ENCODE results near the gene PPP4R3A.

Gene PPP4R3A

GRCh38 chr14:91458612-91459011 lies 51.5 kb downstream of the PPP4R3A start:
- TF ChIP-seq, protein P1, sequence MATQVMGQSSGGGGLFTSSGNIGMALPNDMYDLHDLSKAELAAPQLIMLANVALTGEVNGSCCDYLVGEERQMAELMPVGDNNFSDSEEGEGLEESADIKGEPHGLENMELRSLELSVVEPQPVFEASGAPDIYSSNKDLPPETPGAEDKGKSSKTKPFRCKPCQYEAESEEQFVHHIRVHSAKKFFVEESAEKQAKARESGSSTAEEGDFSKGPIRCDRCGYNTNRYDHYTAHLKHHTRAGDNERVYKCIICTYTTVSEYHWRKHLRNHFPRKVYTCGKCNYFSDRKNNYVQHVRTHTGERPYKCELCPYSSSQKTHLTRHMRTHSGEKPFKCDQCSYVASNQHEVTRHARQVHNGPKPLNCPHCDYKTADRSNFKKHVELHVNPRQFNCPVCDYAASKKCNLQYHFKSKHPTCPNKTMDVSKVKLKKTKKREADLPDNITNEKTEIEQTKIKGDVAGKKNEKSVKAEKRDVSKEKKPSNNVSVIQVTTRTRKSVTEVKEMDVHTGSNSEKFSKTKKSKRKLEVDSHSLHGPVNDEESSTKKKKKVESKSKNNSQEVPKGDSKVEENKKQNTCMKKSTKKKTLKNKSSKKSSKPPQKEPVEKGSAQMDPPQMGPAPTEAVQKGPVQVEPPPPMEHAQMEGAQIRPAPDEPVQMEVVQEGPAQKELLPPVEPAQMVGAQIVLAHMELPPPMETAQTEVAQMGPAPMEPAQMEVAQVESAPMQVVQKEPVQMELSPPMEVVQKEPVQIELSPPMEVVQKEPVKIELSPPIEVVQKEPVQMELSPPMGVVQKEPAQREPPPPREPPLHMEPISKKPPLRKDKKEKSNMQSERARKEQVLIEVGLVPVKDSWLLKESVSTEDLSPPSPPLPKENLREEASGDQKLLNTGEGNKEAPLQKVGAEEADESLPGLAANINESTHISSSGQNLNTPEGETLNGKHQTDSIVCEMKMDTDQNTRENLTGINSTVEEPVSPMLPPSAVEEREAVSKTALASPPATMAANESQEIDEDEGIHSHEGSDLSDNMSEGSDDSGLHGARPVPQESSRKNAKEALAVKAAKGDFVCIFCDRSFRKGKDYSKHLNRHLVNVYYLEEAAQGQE (IDR thresholded peaks at IDR 0.05; ENCODE audit: insufficient replicate concordance, low read depth) = no peak
- TF ChIP-seq POLR2AphosphoS5 (IDR thresholded peaks at IDR 0.05; ENCODE audit: low read depth) (no peak), SPI1 (IDR thresholded peaks at IDR 0.05; ENCODE audit: borderline replicate concordance, low read depth) (no peak), GABPA (IDR thresholded peaks at IDR 0.05; ENCODE audit: low read depth) (no peak), CTCF (IDR thresholded peaks at IDR 0.05; ENCODE audit: insufficient read depth, low read length) (no peak)
- Histone ChIP-seq H3K4me3 (replicated peaks; ENCODE audit: insufficient read depth, low read length) (no peak overlapping the region), H3K27ac (replicated peaks) (no peak overlapping the region), H3K27me3 (ENCODE audit: insufficient read depth, poor library complexity, severe bottlenecking) (no peaks in the 10 kb centered on the region)
- no peak for DNase-seq (ENCODE audit: low read depth in 1 of 2, low spot score in 1 of 2)

DNA sequence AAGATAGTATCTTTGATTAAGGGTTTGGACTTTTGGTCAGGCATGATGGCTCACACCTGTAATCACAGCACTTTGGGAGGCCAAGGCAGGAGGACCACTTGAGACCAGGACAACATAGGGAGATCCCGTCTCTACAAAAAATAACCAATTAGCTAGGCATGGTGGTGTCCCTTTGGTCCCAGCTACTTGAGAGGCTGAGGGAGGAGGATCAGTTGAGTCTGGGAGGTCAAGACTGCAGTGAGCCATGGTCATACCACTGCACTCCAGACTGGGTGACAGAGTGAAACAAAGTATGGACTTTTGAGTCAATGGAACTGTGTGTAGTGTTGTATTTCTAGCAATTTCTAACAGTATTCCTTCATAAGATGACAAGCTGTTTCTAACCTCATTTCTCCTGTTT lies 53.8 kb downstream of the PPP4R3A start:
- TF ChIP-seq POLR2AphosphoS5 (IDR thresholded peaks at IDR 0.05; ENCODE audit: low read depth) = peak; percentile 44; the same call in 1 of the 2 replicates
- TF ChIP-seq GABPA (IDR thresholded peaks at IDR 0.05; ENCODE audit: low read depth) = no peak

GRCh38 chr14:91454580-91454979 lies 55.5 kb downstream of the PPP4R3A start:
- Histone ChIP-seq H3K27ac (replicated peaks) (no peak overlapping the region), H3K4me3 (replicated peaks; ENCODE audit: insufficient read depth, low read length) (no peak overlapping the region), H3K27me3 (ENCODE audit: insufficient read depth, poor library complexity, severe bottlenecking) (no peaks in the 10 kb centered on the region)
- TF ChIP-seq SPI1 (IDR thresholded peaks at IDR 0.05; ENCODE audit: borderline replicate concordance, low read depth) (no peak), POLR2AphosphoS5 (IDR thresholded peaks at IDR 0.05; ENCODE audit: low read depth) (no peak), GABPA (IDR thresholded peaks at IDR 0.05; ENCODE audit: low read depth) (no peak), CTCF (IDR thresholded peaks at IDR 0.05; ENCODE audit: insufficient read depth, low read length) (no peak)
- TF ChIP-seq, protein P1 (IDR thresholded peaks at IDR 0.05; ENCODE audit: insufficient replicate concordance, low read depth) = no peak
- DNase-seq (ENCODE audit: low read depth in 1 of 2, low spot score in 1 of 2) = no peak

More for the DNA sequence above, 53.8 kb downstream of the PPP4R3A start:
- no peaks in the 10 kb centered on the region for H3K27me3 ChIP-seq (ENCODE audit: insufficient read depth, poor library complexity, severe bottlenecking)
- DNase-seq (ENCODE audit: low read depth in 1 of 2, low spot score in 1 of 2) = no peak
- no peak overlapping the region for H3K4me3 ChIP-seq (replicated peaks; ENCODE audit: insufficient read depth, low read length)
- H3K27ac ChIP-seq (replicated peaks) = no peak overlapping the region

- no peak for TF ChIP-seq SPI1 (IDR thresholded peaks at IDR 0.05; ENCODE audit: borderline replicate concordance, low read depth)
- no peak for TF ChIP-seq GABPA (IDR thresholded peaks at IDR 0.05; ENCODE audit: low read depth)
- no peak for TF ChIP-seq CTCF (IDR thresholded peaks at IDR 0.05; ENCODE audit: insufficient read depth, low read length)
- TF ChIP-seq POLR2AphosphoS5 (IDR thresholded peaks at IDR 0.05; ENCODE audit: low read depth) = no peak
- TF ChIP-seq, protein P1 (IDR thresholded peaks at IDR 0.05; ENCODE audit: insufficient replicate concordance, low read depth) = no peak
- Histone ChIP-seq H3K4me3 (replicated peaks; ENCODE audit: insufficient read depth, low read length) (no peak overlapping the region), H3K27me3 (ENCODE audit: insufficient read depth, poor library complexity, severe bottlenecking) (no peaks in the 10 kb centered on the region), H3K27ac (replicated peaks) (no peak overlapping the region)
- DNase-seq (ENCODE audit: low read depth in 1 of 2, low spot score in 1 of 2) = no peak
Measured at GRCh38 chr14:91454155-91454554, 56.0 kb downstream of the PPP4R3A start.

All from HL-60 (cell line).